HG02970 (cell line): ENCODE data around the gene HNRNPL.
A peak's percentile ranks its signal among the peaks of the same experiment; 100 is the strongest.
"Not testable (repeated sequence)": the region's sequence is repeated elsewhere in the genome, so short reads cannot be mapped to it uniquely, and the experiment has no call there.

Experiments used
- ATAC-seq: cut with Tn5 transposase; IDR thresholded peaks from one replicate; pipeline ENCODE4 v1.9.1; 2021; ENCODE audit warnings: mild to moderate bottlenecking, moderate library complexity, moderate number of reproducible peaks; ENCODE audit not compliant: unreplicated experiment, low FRiP score

HNRNPL gene

GRCh38 chr19:38834104-38834490 is 15.7 kb downstream of the HNRNPL start:
- no peak for ATAC-seq

- ATAC-seq = no peak
Measured at GRCh38 chr19:38833092-38833425, 16.7 kb downstream of the HNRNPL start.

- ATAC-seq = peak; percentile 24
Measured at GRCh38 chr19:38831142-38831605, 18.6 kb downstream of the HNRNPL start.

GRCh38 chr19:38830039-38830733 is 19.6 kb downstream of the HNRNPL start:
- ATAC-seq = no peak

- not testable (repeated sequence) for ATAC-seq
Measured at GRCh38 chr19:38829203-38829602, 20.6 kb downstream of the HNRNPL start.

- ATAC-seq = no peak
Measured at GRCh38 chr19:38826856-38827551, 22.8 kb downstream of the HNRNPL start.

- ATAC-seq = not testable (repeated sequence)
Measured at GRCh38 chr19:38825936-38826335, 23.9 kb downstream of the HNRNPL start.

GRCh38 chr19:38821230-38821825 is 28.5 kb downstream of the HNRNPL start:
- ATAC-seq = not testable (repeated sequence)

GRCh38 chr19:38819231-38819920 is 30.4 kb downstream of the HNRNPL start:
- no peak for ATAC-seq

- ATAC-seq = no peak
Measured at GRCh38 chr19:38817081-38817480, 32.7 kb downstream of the HNRNPL start.

- ATAC-seq = no peak
Measured at GRCh38 chr19:38816131-38816750, 33.5 kb downstream of the HNRNPL start.

GRCh38 chr19:38815059-38816001 is 34.5 kb downstream of the HNRNPL start:
- ATAC-seq = no peak

GRCh38 chr19:38813932-38814331 is 35.9 kb downstream of the HNRNPL start:
- ATAC-seq = not testable (repeated sequence)

GRCh38 chr19:38813323-38813722 is 36.5 kb downstream of the HNRNPL start:
- ATAC-seq = no peak

GRCh38 chr19:38812841-38813320 is 36.9 kb downstream of the HNRNPL start, which contains the start of gene LGALS4:
Gene LGALS4, minus strand, starts transcription at chr19:38812945. Its CDS starts 59 bp downstream, at chr19:38812886.
- ATAC-seq = no peak

- no peak for ATAC-seq
Measured at GRCh38 chr19:38812009-38812840, 37.6 kb downstream of the HNRNPL start.

- ATAC-seq = no peak
Measured at GRCh38 chr19:38809592-38810252, 40.1 kb downstream of the HNRNPL start.

- no peak for ATAC-seq
Measured at GRCh38 chr19:38808741-38809140, 41.0 kb downstream of the HNRNPL start.
